Calu3 (cell line): ENCODE results near the gene GMDS. TPM values are rescaled to one million over a fixed set of nuclear protein-coding genes. Genes with fewer than 3 reads are reported as not detected.

Experiments
- BruUV-seq: library from RNA; stranded (reverse); fragments of 400-500 nt; replicated peaks from 2 replicates; lab custom pipeline; 2021; lab: Mats Ljungman, UMichigan
- CTCF ChIA-PET: fragments of 300-600 bp; sonication (Branson Sonifier 250); formaldehyde crosslinking; loops from one replicate; lab custom pipeline; 2022; ENCODE audit warnings: antibody characterized with exemption; lab: Charles Lee
- DNase-seq: peaks from one replicate; pipeline ENCODE4 v3.0.0; 2022
- H3K27ac Mint-ChIP-seq: one replicate; pipeline ENCODE4 v1.8.0; 2022; ENCODE audit warnings: mixed read lengths; ENCODE audit not compliant: unreplicated experiment
- H3K27me3 Mint-ChIP-seq: one replicate; pipeline ENCODE4 v1.8.0; 2022; ENCODE audit warnings: mixed read lengths; ENCODE audit not compliant: unreplicated experiment
- H3K36me3 Mint-ChIP-seq: one replicate; pipeline ENCODE4 v1.8.0; 2022; ENCODE audit warnings: mild to moderate bottlenecking, moderate library complexity, mixed read lengths; ENCODE audit not compliant: insufficient read depth, unreplicated experiment
- H3K4me1 Mint-ChIP-seq: one replicate; pipeline ENCODE4 v1.8.0; 2022; ENCODE audit warnings: mild to moderate bottlenecking, low read depth, mixed read lengths; ENCODE audit not compliant: unreplicated experiment
- H3K4me3 Mint-ChIP-seq: one replicate; pipeline ENCODE4 v1.8.0; 2022; ENCODE audit warnings: mild to moderate bottlenecking, low read depth, moderate library complexity, mixed read lengths; ENCODE audit not compliant: unreplicated experiment
- H3K9me3 Mint-ChIP-seq: one replicate; pipeline ENCODE4 v1.8.0; 2022; ENCODE audit warnings: low read depth, mixed read lengths; ENCODE audit not compliant: unreplicated experiment
- intact Hi-C: fragments of 100-400 bp; cut with micrococcal nuclease; formaldehyde crosslinking; loops from one replicate; pipeline ENCODE4 v1.10.0; 2022; ENCODE audit not compliant: unreplicated experiment
- total RNA-seq: library from RNA; stranded (reverse); gene quantifications from 2 replicates; pipeline ENCODE4 v1.2.3, GENCODE V29; 2022
- TF ChIP-seq, protein P1 (sequence below): fragments of 200-600 bp; IDR thresholded peaks from one replicate; pipeline ENCODE4 v1.8.0; 2022; ENCODE audit warnings: antibody characterized with exemption; ENCODE audit not compliant: unreplicated experiment

Gene GMDS
- total RNA-seq, 1 experiment from 2014 or later = 58.2 TPM

DNA sequence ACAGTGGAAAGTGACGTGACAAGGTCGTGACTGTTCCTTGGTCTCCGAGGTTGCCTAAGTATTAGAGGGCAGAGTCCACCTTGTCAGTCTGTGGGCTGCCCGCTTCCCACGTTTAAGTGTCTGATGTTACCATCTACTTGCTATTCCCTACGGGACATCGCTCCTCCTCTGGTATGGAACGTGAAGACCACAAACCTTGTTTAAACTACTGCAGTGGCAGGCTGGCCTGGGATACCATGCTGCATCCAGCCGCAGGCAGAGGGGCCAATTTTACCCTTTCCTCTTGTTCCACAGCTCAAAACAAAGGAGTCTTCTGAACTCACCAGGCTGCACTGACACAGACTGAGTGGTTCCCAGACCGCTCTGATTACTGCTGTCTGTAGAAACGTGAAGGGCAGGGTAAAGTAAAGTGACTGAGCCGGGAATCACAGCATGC, 359.8 kb downstream of the GMDS start:
- Mint-ChIP-seq H3K4me1 (peaks cover 6% of the 10 kb centered on the region), H3K36me3 (no peaks in the 10 kb centered on the region), H3K27me3 (no peaks in the 10 kb centered on the region), H3K27ac (no peak overlapping the region), H3K4me3 (no peak overlapping the region), H3K9me3 (no peaks in the 10 kb centered on the region)
- intact Hi-C loops = no loop called here
- no TSS peak for BruUV-seq
- CTCF ChIA-PET = no interaction called here
- TF ChIP-seq, protein P1, sequence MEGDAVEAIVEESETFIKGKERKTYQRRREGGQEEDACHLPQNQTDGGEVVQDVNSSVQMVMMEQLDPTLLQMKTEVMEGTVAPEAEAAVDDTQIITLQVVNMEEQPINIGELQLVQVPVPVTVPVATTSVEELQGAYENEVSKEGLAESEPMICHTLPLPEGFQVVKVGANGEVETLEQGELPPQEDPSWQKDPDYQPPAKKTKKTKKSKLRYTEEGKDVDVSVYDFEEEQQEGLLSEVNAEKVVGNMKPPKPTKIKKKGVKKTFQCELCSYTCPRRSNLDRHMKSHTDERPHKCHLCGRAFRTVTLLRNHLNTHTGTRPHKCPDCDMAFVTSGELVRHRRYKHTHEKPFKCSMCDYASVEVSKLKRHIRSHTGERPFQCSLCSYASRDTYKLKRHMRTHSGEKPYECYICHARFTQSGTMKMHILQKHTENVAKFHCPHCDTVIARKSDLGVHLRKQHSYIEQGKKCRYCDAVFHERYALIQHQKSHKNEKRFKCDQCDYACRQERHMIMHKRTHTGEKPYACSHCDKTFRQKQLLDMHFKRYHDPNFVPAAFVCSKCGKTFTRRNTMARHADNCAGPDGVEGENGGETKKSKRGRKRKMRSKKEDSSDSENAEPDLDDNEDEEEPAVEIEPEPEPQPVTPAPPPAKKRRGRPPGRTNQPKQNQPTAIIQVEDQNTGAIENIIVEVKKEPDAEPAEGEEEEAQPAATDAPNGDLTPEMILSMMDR = no peak
- DNase-seq = no peak

GRCh38 chr6:1884313-1884712, 361.1 kb downstream of the GMDS start:
- DNase-seq = no peak
- no peak overlapping the region for H3K27ac Mint-ChIP-seq
- TF ChIP-seq, protein P1 = no peak
- no peaks in the 10 kb centered on the region for H3K36me3 Mint-ChIP-seq
- H3K27me3 Mint-ChIP-seq = no peaks in the 10 kb centered on the region
- no peak overlapping the region for H3K4me3 Mint-ChIP-seq
- BruUV-seq = no TSS peak
- H3K4me1 Mint-ChIP-seq = peaks cover 6% of the 10 kb centered on the region
- H3K9me3 Mint-ChIP-seq = no peaks in the 10 kb centered on the region
- CTCF ChIA-PET = no interaction called here
- intact Hi-C loops = no loop called here

GRCh38 chr6:1878330-1878729, 367.1 kb downstream of the GMDS start:
- CTCF ChIA-PET = no interaction called here
- Mint-ChIP-seq H3K27me3 (no peaks in the 10 kb centered on the region), H3K9me3 (no peaks in the 10 kb centered on the region), H3K27ac (no peak overlapping the region), H3K36me3 (no peaks in the 10 kb centered on the region), H3K4me1 (no peaks in the 10 kb centered on the region), H3K4me3 (no peak overlapping the region)
- no TSS peak for BruUV-seq
- DNase-seq = no peak
- intact Hi-C loops = no loop called here
- TF ChIP-seq, protein P1 = no peak

DNA sequence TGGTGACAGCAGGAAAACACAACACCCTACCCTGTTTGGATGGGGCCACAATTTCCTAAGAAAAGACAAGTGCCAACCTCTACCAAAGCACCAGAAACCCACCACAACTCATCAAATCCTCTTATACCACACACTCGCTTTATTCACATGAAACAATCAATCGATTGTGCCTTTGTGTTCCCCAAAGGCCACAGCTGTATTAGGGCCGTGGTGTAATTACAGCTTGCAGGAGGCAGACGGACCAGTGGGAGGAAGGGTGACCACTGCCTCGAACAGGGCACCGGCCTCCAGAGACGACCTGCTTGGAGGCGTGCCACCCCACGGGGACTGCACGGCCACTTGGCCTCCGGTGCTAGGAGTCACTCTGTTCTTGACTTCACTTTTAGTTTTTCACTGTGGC, 371.6 kb downstream of the GMDS start:
- intact Hi-C loops = no loop called here

More for the DNA sequence above, 371.6 kb downstream of the GMDS start:
- no TSS peak for BruUV-seq
- TF ChIP-seq, protein P1 = no peak
- Mint-ChIP-seq H3K36me3 (no peaks in the 10 kb centered on the region), H3K4me3 (no peak overlapping the region), H3K27me3 (no peaks in the 10 kb centered on the region), H3K4me1 (no peaks in the 10 kb centered on the region), H3K27ac (no peak overlapping the region), H3K9me3 (no peaks in the 10 kb centered on the region)
- CTCF ChIA-PET = no interaction called here
- DNase-seq = no peak
